ENCODE data around the gene MCM10. TPM values are rescaled to one million over a fixed set of nuclear protein-coding genes. Genes with fewer than 3 reads are reported as not detected.

The MCM10 gene
- total and polyA plus RNA-seq, 2 of the 4 experiments (the other 2 are of a cell fraction): 5.4 to 11.8 TPM

DNA sequence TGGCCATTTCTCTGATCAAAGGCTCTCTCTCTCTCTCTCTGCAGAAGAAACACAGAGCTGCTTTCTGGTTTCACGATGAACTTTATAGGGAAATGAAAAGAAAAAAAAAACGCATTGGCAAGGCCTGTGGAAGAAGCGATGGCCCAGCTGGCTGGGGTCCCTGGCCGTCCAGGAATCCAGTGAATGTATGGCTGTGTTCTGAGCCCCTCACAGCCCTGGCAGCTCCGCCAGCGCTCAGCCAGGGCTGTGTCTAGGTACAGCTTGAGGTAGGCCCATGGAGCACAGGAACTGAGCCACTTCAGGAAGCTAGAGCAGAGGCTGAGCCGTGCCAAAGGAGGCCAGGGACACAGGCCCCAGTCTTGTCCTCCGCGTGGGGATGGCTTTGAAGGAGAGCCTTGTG is 85.9 kb downstream of the MCM10 start:
- no peak for ATAC-seq (ENCODE audit: low read depth)

More for the DNA sequence above, 85.9 kb downstream of the MCM10 start:
- no peak overlapping the region for H4K5ac ChIP-seq (ENCODE audit: low read depth, low read length)
- dilution Hi-C loops (cut with HindIII; ENCODE audit: low sequenced_read_pairs, unreplicated experiment) (no loop called here), intact Hi-C loops (cut with micrococcal nuclease) (no loop called here), in situ Hi-C loops (cut with MboI; ENCODE audit: low sequenced_read_pairs) (no loop called here)
- peaks cover 6% of the 10 kb centered on the region for H3K27me3 ChIP-seq (ENCODE audit: control insufficient read depth, insufficient read depth, low read length)
- no peak overlapping the region for H3K4me2 ChIP-seq (ENCODE audit: low read depth, low read length)
- DNase-seq: no peak
- H3K18ac ChIP-seq (ENCODE audit: low read depth, low read length): no peak overlapping the region
- H3K4me1 ChIP-seq (ENCODE audit: control insufficient read depth, insufficient read depth, low read length): no peaks in the 10 kb centered on the region
- no peak for TF ChIP-seq CEBPB (IDR thresholded peaks at IDR 0.05; ENCODE audit: low read depth, low read length)
- no peak for TF ChIP-seq NFE2L2 (IDR thresholded peaks at IDR 0.05; ENCODE audit: low read depth, low read length)
- TF ChIP-seq, protein P1, sequence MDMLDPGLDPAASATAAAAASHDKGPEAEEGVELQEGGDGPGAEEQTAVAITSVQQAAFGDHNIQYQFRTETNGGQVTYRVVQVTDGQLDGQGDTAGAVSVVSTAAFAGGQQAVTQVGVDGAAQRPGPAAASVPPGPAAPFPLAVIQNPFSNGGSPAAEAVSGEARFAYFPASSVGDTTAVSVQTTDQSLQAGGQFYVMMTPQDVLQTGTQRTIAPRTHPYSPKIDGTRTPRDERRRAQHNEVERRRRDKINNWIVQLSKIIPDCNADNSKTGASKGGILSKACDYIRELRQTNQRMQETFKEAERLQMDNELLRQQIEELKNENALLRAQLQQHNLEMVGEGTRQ (IDR thresholded peaks at IDR 0.05; ENCODE audit: low read depth, low read length): no peak
- TF ChIP-seq SMC3 (IDR thresholded peaks at IDR 0.05; ENCODE audit: low read depth, low read length): no peak
- TF ChIP-seq MAZ (IDR thresholded peaks at IDR 0.05; ENCODE audit: borderline replicate concordance, low read depth, low read length): no peak
- no peak for TF ChIP-seq MXI1 (IDR thresholded peaks at IDR 0.05; ENCODE audit: borderline replicate concordance, low read depth, low read length)
- TF ChIP-seq RAD21 (IDR thresholded peaks at IDR 0.05; ENCODE audit: low read length): no peak
- no peak for TF ChIP-seq FOS (IDR thresholded peaks at IDR 0.05; ENCODE audit: low read depth, low read length)
- no peak for TF ChIP-seq RCOR1 (IDR thresholded peaks at IDR 0.05; ENCODE audit: insufficient replicate concordance, low read length)
- TF ChIP-seq MAFK (IDR thresholded peaks at IDR 0.05; ENCODE audit: low read depth, low read length): no peak
- no peak for TF ChIP-seq RFX5 (IDR thresholded peaks at IDR 0.05; ENCODE audit: low read depth, low read length)
- no peak for TF ChIP-seq BHLHE40 (IDR thresholded peaks at IDR 0.05; ENCODE audit: low read depth, low read length)
- TF ChIP-seq, protein P2, sequence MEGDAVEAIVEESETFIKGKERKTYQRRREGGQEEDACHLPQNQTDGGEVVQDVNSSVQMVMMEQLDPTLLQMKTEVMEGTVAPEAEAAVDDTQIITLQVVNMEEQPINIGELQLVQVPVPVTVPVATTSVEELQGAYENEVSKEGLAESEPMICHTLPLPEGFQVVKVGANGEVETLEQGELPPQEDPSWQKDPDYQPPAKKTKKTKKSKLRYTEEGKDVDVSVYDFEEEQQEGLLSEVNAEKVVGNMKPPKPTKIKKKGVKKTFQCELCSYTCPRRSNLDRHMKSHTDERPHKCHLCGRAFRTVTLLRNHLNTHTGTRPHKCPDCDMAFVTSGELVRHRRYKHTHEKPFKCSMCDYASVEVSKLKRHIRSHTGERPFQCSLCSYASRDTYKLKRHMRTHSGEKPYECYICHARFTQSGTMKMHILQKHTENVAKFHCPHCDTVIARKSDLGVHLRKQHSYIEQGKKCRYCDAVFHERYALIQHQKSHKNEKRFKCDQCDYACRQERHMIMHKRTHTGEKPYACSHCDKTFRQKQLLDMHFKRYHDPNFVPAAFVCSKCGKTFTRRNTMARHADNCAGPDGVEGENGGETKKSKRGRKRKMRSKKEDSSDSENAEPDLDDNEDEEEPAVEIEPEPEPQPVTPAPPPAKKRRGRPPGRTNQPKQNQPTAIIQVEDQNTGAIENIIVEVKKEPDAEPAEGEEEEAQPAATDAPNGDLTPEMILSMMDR (conservative IDR thresholded peaks at IDR 0.05; ENCODE audit: low read depth, low read length): no peak
- TF ChIP-seq POLR2A (IDR thresholded peaks at IDR 0.05; ENCODE audit: low read depth, low read length): no peak
- no peak for TF ChIP-seq CHD1 (IDR thresholded peaks at IDR 0.05; ENCODE audit: low read depth, low read length)
- TF ChIP-seq, protein P3, sequence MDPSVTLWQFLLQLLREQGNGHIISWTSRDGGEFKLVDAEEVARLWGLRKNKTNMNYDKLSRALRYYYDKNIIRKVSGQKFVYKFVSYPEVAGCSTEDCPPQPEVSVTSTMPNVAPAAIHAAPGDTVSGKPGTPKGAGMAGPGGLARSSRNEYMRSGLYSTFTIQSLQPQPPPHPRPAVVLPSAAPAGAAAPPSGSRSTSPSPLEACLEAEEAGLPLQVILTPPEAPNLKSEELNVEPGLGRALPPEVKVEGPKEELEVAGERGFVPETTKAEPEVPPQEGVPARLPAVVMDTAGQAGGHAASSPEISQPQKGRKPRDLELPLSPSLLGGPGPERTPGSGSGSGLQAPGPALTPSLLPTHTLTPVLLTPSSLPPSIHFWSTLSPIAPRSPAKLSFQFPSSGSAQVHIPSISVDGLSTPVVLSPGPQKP (IDR thresholded peaks at IDR 0.05; ENCODE audit: borderline replicate concordance, low read depth, low read length): no peak
- no peak overlapping the region for H2BK120ac ChIP-seq (ENCODE audit: low read depth, low read length)
- no peak overlapping the region for H3K4me3 ChIP-seq (ENCODE audit: insufficient read depth, low read depth, low read length)
- no peak overlapping the region for H3K9ac ChIP-seq (ENCODE audit: low read depth, low read length)
- H2BK5ac ChIP-seq (ENCODE audit: low read depth, low read length, poor library complexity, severe bottlenecking): no peak overlapping the region
- no TSS peak for BruUV-seq (replicated peaks)
- no peak overlapping the region for H2AK9ac ChIP-seq (replicated peaks; ENCODE audit: low read depth, low read length, poor library complexity)
- H2AK5ac ChIP-seq (ENCODE audit: low read depth, low read length): no peak overlapping the region
- no peak overlapping the region for H2AFZ ChIP-seq (replicated peaks; ENCODE audit: low read length, poor library complexity)
- no peaks in the 10 kb centered on the region for H3K36me3 ChIP-seq (ENCODE audit: control insufficient read depth, insufficient read depth, low read length)
- no peak overlapping the region for H2BK15ac ChIP-seq (ENCODE audit: low read depth, low read length)
- no peaks in the 10 kb centered on the region for H4K20me1 ChIP-seq (ENCODE audit: insufficient read depth, low read length)
- no peaks in the 10 kb centered on the region for H3K9me3 ChIP-seq (ENCODE audit: control insufficient read depth, insufficient read depth, low read length)
- POLR2A ChIA-PET (ENCODE audit: unreplicated experiment): no interaction called here
- 46% methylated on average over 3 of the region's 9 CpGs; no CpG with 5 or more reads in 1 of the 2 experiments for WGBS, 2 experiments (ENCODE audit: extremely low coverage in 2 of 2, insufficient read length in 1 of 2)
- no peak overlapping the region for H3K23ac ChIP-seq (ENCODE audit: low read depth, low read length)
- H3K27ac ChIP-seq (ENCODE audit: insufficient read depth, low read length): no peak overlapping the region
- no peak overlapping the region for H4K8ac ChIP-seq (ENCODE audit: low read depth in 2 of 2, low read length in 2 of 2)
- CTCF ChIA-PET: no interaction called here
- H3K14ac ChIP-seq (replicated peaks; ENCODE audit: low read depth, low read length): no peak overlapping the region
- no peak overlapping the region for H2BK20ac ChIP-seq (ENCODE audit: low read depth, low read length)
- no peak overlapping the region for H4K91ac ChIP-seq (ENCODE audit: insufficient read depth, low read depth, low read length)
- no peaks in the 10 kb centered on the region for H3K79me1 ChIP-seq (ENCODE audit: low read depth in 1 of 2, low read length in 2 of 2)
- H3K56ac ChIP-seq (ENCODE audit: extremely low read depth, insufficient read depth, low read length): no peak overlapping the region
- H3K9me1 ChIP-seq (ENCODE audit: insufficient read depth, low read length): no peaks in the 10 kb centered on the region
- H3K4ac ChIP-seq (ENCODE audit: low read depth, low read length): no peak overlapping the region

All from IMR-90 (cell line).